NOMO-1 treated with DMSO at 0.1 percent for 48 hours (cell line): ENCODE results near the gene ADAM15.
A peak's percentile ranks its signal among the peaks of the same experiment; 100 is the strongest.

Source experiments
- DNase-seq: peaks from one replicate; lab custom pipeline; 2025; ENCODE audit not compliant: unreplicated experiment; lab: John Stamatoyannopoulos, UW

The ADAM15 gene, protein sequence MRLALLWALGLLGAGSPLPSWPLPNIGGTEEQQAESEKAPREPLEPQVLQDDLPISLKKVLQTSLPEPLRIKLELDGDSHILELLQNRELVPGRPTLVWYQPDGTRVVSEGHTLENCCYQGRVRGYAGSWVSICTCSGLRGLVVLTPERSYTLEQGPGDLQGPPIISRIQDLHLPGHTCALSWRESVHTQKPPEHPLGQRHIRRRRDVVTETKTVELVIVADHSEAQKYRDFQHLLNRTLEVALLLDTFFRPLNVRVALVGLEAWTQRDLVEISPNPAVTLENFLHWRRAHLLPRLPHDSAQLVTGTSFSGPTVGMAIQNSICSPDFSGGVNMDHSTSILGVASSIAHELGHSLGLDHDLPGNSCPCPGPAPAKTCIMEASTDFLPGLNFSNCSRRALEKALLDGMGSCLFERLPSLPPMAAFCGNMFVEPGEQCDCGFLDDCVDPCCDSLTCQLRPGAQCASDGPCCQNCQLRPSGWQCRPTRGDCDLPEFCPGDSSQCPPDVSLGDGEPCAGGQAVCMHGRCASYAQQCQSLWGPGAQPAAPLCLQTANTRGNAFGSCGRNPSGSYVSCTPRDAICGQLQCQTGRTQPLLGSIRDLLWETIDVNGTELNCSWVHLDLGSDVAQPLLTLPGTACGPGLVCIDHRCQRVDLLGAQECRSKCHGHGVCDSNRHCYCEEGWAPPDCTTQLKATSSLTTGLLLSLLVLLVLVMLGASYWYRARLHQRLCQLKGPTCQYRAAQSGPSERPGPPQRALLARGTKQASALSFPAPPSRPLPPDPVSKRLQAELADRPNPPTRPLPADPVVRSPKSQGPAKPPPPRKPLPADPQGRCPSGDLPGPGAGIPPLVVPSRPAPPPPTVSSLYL

DNA sequence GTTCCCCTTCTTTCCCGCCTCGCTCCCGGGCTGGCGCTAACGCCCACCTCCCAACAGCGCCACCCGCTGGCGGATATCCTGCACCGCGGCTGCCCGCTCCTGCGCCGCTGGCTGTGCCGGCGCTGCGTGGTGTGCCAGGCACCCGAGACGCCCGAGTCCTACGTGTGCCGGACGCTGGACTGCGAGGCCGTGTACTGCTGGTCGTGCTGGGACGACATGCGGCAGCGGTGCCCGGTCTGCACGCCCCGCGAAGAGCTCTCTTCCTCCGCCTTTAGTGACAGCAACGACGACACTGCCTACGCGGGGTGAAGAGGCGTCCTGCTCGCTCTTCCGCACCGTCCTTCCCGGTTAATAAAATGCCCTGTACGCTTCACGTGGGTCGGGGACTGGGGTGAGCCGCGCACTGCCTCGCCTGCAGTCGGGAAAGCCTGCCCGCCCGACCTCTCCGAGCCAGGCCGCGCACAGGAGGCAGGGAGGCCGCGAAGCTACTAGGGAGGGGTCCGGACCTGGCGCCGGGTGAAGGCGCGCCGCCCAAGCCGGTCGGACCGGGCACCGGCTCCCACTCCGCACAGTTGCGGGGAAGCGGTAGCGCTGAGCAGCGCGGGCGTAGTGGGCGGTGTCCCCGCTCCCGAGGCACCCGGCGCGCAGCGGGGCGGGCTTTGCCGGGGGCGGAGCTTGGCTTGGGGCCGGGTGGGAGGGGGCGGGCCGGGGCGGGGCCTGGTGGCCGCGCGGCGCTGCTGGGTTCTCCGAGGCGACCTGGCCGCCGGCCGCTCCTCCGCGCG lies at the start of gene ADAM15:
Gene ADAM15 (plus strand): TSS at position 757 of the 782 bp plus-strand sequence. CDS start 71 bp downstream, outside the sequence.
- peak; percentile 76 for DNase-seq

DNA sequence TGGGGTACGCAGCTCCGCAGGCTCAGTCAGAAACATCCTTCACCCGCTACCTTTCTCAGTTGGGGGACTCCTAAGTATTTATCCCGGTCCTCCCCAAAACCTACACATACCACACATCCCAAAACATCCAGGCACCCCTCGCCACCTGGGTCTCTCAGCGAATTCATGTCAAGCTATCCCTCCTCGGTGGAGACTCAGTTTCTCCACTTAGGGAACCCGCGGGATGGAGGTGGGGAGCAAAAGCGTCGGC lies 49.8 kb upstream of the ADAM15 start:
- DNase-seq: no peak

DNA sequence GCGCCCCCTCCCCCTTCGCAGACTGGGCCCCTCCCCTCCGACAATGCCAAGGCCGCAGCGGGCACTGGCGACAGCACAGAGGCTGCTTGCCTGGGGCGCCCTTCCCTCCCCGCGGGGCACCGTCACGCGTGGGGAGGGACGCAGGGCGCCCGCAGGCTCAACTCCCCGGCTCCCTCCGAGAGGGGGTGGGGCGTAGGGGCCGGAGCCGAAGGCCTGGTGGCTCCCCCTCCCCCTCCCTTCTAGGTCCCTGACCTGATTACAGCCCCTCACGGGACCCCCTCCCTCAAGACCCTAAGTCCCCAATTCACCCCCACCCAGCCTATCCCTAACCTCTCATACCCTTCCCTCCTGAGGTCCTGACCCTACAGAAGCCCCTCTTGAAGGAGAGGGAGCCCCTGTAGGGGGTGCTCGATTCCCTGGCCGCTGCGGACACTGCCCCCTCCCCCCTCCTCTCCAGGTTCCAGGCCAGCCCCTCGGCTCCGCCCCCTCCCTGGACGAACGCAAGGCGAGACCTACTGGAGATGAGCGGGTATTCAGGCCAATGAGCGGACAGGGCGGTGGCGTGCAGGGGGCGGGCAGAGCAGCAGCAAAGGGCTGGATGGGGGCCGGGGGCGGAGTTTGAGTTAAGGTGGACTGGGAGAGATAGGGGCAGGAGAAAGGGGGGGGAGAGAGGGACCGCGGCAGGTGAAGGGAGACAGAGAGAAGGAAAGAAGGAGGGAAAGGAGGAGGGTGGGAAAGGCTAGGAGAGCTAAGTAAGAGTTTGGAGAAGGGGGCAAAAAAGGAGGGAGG lies 49.2 kb upstream of the ADAM15 start:
- DNase-seq: peak; percentile 99

DNA sequence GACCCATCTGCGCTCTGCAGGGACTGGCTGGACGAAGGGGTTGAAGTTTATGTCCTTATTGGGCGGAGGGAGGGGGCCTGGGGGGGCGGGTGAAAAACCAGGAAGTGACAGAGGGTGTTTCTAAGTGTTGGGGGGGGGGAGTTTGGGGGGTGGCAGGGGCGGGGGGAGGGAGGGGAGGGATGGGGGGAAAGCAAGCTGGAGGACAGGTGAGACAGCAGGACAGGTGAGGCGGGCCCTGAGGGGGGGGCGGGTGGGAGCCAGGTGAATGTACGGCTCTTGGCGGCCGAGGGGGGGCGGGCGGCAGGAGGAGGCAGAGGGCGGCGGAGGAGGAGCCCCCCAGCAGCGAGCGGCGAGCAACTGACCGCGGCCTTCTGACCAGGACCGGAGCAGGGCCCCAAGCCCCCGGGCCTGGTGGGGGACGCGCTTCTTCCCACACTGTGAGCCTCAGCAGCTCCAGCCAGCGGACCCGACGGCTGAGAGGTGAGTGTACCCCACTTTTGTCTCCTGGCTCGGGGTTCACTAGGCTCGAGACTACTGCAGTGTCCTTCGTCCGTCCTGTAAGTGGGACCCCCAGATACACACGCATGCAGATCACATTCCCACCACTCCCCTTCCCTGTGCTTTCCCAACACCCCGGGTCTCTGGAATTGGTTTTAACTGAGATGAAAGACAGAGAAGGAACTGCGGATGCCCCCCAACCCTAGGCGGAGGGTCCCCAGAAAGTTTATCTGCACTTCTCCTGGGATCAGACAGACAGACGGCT lies 48.5 kb upstream of the ADAM15 start, which contains the start of gene ZBTB7B:
Gene ZBTB7B (plus strand): TSS at position 339 of the 763 bp plus-strand sequence. CDS start 11,859 bp downstream, outside the sequence.
- DNase-seq: peak; percentile 86

DNA sequence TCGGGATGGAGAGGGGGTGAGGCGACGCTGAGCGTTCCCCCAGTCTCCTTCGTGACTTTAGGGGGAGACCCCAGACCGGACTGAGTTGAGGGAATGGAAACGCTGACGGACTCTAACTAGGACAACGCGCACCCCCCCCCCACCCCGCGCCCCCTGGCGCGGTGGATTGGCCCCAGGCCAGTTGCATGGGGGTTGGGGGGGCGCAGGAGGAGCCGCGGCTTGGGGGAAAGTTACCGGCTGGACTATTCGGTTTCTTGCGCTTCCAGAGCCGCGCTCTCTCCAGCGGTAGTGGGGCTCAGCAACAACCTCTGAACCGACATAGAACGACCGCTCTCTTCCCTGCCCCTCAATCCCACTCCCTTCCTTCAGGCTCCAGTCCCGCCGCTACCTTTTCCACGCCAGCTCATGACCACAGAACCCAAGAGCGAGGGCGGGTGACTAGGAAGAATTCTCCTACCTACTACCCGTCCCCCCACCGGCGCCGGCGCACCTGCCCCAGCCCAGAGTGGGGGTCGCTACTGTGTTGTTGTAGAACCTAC lies 47.8 kb upstream of the ADAM15 start:
- no peak for DNase-seq

DNA sequence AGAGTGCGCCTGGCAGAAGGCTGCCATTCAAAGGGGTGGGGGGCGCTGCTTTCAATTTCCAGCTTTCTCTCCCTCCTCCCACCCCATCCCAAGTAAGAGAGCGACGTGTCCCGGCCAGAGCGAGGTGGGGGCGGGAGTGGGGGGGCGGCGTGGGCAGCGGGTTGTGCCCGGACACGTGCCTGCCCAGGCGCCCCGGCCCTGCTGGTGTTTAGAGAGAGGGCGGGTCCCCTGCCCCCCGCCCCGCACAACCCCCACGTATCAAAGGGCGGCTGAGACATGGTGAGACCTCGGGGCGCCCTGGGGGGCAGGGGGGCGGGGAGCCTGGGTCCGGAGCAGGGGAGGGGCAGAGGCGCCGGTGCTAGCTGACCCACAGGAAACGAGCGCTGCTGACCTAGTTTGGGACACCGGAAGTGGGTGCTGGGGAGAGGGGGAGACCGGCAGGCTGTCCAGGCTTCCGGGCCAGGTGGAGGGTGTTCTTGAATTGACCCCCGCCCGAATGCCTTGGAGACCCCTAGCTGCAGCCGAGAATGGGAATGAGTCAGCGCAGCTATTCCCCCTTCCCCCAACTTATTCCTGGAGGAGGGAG lies 47.3 kb upstream of the ADAM15 start:
- no peak for DNase-seq

DNA sequence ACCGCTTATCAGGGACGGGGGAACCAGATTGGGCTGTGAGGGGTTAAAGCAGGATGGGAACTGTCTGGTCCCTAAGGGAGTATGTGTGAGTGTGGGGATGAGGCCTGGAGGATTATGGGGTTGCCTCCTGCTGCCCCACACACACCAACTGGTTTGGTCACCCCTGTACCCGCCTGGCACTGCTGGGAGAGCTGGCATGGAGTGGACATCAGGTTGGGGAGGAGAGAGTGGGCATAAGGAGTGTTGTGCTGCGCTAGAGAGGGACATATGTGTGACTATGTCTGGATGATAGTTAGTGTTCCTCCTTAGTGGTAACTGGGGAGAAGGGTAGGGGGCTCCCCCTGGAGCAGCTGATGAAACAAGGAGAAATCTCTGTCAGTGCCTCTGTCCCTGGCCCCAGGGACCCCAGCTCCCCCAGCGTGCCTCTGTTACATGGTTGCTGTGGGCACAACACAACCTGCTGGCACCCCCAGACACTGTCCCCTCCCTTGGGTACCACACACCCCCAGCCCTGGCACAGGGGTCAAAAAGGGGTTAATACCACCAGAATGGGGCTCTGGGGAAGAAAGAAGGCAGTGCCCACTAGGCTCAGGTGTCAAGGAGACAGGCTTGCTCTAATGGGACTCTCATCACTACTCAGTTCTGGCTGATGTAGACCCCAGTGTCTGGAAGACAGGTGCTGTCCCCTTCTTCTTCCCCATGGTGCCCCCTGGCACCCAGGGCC lies 46.6 kb upstream of the ADAM15 start:
- no peak for DNase-seq

DNA sequence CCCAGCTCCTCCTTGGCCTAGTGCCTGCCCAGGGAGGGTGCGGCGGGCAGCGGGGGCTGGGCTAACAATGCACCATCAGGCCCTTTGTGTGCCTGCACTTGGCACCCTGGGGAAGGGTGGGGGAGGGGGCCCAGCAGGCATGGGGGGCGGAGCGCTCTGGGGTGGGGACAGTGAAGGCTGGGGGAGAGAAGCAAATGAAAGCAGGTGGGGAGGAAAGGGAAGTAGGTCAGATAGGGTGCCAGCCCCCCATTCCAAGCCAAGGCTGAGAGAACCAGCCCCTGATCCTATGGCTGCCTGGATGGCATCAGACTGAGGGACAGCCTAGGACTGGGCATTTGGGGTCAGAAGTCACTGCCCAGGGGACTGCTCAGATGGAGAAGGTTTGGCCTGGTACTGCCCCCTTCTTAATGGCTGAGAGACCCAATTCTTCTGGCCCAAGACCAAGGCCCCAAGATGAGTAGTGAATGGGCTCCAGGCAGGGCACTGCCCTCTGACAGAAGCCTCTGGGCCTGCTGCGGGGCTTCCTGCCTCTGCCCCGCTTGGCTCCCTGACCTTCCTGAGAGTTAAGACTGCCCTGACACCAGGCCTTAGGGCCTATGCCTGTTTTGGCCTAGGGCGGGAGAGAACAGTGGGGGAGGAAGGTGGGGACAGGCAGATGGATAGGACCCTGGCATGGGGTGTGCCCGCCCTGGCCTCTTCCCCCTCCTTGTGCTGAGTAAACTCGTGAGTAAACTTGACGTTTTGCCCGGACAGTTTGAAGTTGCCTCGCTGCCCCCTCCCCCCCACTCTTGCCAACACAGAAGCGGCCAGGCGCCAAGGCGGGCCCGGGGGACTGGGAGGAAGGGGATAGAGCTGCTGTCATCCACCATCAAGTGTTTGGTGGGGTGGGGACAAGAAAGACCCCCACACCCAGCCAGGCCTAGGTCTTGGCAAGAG lies 45.8 kb upstream of the ADAM15 start:
- DNase-seq: no peak

DNA sequence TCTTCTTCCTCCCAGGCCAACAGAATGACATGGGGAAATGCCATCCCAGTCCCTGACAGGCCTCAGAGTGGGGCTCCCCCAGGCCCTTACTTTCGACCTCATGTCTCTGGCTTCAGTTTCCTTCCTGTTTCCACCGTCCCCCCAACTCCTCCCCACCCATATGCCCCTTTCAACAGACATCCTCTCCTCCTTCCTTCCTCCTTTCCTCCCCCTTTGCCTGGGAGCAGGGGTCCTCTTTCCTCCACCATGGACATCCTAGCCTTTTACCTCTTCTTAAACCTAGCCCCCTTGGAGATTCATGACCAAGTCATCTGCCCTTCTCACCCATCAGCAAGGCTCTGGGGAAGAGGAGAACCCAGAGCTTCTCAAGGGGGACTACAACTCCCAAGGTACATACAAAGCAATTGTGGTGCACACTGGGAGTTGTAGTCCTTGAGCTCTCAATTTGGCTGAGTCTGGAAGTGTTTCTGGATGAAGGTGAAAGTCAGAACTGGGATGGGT lies 44.5 kb upstream of the ADAM15 start:
- peak; percentile 65 for DNase-seq

DNA sequence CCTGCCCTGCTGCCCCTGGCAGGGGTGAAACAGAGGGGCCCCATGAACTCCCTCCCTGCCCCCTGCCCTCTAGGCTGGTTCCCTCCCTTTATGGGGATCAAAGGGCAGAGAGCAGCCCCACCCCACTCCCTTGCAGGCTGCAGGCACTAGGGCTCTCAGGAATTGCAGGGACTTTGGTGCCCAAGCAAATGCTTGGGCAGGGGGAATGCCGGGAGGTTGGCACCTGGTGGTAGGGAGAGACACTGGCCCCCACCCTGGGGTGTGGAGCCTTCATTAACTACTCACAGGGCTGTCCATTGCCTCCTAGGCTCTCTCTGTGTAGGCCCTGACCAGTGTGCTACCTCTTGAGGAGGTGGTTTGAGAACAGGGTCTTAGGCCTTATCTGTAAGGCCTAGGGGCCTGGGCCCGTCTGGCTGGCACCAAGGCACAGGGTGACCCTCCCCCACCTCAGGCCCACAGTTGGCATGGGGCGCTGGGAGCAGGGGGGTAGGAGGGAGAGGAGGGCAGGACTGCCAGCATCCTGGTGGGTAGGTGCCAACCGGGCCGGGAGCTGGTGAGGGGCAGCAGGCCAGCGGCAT lies 43.8 kb upstream of the ADAM15 start:
- DNase-seq: no peak

DNA sequence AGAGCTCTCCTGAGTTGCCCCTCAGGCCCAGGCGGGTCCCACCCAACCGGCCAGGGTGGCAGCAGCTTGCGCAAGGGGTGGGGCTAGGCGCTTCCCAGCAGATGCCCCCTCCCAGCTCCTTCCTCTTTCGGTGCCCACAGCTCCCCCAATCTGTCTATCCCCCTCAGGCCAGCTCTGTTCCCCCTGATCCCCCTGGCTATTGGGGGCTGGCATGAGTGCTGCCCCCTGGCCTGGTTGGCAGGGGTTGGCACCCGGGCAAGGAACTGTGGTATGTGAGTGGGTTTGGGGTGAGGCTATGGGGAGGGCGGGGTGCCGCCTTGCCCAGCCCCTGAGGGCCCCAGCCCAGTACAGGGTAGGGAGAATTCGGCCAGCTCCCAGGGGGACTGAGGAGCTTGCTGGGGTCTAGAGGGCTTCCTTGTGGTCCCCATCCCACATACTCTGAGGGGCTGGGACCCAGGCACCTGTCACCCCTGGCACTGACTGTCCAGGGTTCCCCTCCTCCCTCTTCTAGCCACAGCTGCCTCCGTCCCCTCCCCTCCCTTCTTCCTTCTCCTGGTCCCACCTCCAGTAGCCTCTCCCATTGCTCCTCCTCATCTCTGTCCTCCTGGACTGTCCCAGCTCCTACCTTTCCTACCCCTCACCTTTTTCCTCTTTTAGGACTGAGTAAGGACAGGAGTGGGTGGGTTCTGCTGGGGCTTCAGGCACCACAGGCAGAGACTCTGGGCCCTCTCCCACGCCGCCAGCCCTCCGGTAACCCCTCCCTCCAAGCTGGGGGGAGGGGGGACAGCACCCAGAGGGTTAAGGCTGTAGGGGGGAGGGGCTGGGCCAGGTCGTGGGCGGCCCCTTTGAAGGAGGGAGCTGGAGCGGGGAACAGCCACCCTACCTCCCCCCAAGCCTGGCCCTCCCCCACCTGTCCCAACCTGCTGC lies 42.8 kb upstream of the ADAM15 start:
- DNase-seq: peak; percentile 53

DNA sequence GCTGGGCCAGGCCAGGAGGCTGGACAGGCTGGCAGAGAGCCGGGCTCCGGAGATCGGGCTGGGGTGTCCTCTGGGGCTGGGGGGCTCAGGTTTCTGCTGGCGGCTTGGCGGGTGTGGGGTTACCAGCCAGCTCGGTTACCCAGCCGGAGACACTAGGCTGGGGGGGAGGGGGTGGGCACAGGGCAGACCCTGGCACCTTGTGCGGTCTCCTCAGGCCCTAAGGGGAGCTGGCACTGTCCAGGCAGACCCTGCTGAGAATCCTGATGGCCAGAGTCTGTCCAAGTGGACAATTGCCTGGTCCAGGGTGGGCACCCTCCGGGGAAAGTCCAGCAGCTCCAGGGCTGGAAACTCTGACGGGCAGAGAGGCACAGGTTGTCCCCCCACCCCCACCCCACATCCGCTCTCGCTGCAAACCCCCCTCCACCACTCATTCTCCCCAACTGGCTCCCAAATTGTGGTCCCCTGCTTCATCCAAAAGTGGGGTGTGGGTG lies 41.9 kb upstream of the ADAM15 start:
- no peak for DNase-seq

DNA sequence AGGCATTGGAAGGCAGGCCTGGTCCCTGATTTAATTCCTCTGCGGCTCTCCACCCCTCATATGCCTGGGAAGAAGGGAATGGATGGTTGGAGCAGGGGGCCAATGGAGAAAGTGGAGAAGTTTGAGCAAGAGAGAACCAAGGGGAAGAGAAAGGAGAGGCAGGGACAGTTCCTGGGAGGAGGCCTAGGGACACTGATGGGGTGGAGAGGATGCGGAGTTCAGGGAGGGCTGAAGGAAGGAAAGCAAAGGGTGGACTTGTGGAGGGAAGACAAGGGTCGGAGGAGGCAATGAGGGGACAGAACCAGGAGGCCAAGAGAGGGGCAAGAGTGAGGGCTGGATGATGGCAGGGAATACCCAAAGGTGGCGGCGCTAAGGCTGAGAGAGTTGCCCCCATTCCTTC lies 41.4 kb upstream of the ADAM15 start:
- DNase-seq: no peak

DNA sequence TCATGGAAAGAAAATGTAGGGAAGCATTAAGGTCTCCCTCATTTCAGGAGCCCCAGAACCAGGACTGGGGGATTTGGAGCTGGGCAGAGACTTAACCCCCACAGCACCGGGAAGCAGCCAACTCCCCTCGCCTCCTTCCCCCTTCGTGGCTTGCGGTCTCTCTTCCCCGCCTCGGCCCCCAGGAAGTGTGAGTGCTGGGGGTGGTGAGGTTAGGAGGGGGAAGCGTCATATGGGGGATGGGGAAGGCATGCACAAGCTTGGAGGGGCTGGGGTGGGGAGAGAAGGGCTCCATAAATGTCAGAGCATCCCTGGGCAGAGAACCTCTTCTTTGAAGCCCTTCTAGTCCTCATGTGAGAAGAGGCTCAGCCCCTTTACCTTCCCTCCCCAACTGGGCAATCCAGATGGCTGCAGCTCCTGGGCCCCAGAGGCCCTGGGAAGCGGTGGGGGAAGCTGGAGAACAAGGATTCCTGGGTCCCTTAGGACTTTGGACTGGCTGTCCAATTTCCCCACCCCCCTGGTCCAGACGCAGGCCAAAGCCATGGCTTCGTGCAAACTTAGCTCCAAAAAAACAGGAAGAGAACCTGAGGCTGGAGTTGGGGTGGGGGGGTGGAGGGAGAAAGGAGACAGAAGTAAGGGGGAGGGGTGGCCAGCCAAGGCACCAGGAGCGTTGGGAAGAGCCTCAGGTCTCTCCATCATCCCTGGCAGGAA lies 40.8 kb upstream of the ADAM15 start:
- DNase-seq: no peak

DNA sequence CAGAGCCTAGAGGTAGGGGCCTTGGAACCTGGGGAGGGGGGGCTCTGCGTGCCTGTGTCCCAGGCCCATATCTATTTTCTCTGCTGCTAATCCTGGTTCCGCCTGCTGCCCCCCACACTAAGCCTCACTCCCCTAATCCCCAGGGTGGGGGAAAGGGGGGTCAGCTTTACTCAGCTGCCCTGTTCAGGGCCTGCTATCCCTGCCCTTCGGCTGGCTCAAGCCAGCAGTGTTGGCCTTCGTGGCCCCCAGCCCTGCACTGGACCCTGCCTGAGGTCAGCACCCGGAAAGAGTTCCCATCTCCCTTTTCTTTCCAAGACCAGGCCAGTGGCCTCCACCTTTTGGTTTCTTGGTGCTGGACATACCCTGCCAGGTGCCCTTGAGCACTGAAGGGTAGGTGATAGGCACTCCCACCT lies 40.1 kb upstream of the ADAM15 start:
- DNase-seq: no peak
